Sigmoid colon (tissue), 4 donors: ENCODE data around the gene SULT4A1.

Experiments used
- EP300 ChIP-seq, 4 donors: sonication (generic); formaldehyde crosslinking; IDR thresholded peaks; one replicate each; pipeline ENCODE4 v1.6.1; 2017; ENCODE audit warnings: antibody characterized with exemption in 4 of 4
- POLR2A ChIP-seq, 2 donors: fragments of 450-650 bp; IDR thresholded peaks; one replicate each; pipeline ENCODE4 v1.6.1; 2016; ENCODE audit warnings: antibody characterized with exemption in 2 of 2, mild to moderate bottlenecking in 2 of 2, moderate library complexity in 2 of 2
- POLR2AphosphoS5 ChIP-seq, 4 donors: sonication (generic); formaldehyde crosslinking; IDR thresholded peaks; one replicate each; pipeline ENCODE4 v1.6.1; 2017; ENCODE audit warnings: antibody characterized with exemption in 4 of 4
- TF ChIP-seq, protein P1 (sequence below), 4 experiments: fragments of 450-650 bp in 3 of 4; fragments of 200-600 bp in 1 of 4; IDR thresholded peaks; one replicate each; pipeline ENCODE4 v1.5.1; 2016 to 2019; ENCODE audit warnings: antibody characterized with exemption in 4 of 4, mild to moderate bottlenecking in 3 of 4, moderate library complexity in 2 of 4

DNA sequence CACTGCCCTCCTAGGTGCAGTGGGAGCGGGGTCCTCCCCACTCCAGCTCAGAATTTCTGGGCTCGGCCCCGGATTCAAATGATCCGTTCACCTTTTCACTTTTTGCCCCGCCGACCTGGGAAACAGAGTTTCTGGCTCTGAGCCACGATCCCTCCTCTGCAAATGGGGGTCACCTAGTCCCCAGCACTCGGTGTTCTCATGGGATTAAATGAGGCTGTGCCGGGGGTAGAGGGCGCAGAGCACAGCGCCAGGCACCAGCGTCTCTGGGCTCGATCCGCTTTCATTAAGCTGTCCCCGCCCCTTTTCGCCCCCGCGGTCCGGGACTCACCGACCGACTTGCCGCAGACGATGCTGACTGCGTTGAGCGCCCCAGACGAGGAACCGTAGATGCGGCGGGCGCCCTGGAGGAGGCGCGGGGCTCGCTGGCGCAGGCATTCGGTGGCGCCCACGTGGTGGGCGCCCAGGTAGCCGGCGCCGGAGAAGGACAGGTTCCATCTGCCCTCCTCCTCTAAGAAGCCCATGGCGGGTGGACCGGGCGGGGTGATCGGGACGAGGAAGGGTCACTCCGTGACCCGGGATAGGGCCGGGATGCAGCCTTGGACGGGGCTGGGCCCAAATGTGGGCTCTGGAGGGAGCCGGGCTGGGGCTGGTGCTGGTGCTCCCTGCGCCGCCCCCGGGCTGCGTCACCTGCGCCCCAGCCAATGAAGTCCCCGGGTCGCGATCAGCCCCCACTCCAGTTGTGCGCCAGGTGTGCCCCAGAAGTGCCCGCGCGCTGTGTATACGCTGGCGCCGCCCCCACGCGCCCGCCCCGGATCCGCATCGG lies 29.3 kb upstream of the SULT4A1 start, which contains the start of gene PNPLA5:
- TF ChIP-seq, protein P1, sequence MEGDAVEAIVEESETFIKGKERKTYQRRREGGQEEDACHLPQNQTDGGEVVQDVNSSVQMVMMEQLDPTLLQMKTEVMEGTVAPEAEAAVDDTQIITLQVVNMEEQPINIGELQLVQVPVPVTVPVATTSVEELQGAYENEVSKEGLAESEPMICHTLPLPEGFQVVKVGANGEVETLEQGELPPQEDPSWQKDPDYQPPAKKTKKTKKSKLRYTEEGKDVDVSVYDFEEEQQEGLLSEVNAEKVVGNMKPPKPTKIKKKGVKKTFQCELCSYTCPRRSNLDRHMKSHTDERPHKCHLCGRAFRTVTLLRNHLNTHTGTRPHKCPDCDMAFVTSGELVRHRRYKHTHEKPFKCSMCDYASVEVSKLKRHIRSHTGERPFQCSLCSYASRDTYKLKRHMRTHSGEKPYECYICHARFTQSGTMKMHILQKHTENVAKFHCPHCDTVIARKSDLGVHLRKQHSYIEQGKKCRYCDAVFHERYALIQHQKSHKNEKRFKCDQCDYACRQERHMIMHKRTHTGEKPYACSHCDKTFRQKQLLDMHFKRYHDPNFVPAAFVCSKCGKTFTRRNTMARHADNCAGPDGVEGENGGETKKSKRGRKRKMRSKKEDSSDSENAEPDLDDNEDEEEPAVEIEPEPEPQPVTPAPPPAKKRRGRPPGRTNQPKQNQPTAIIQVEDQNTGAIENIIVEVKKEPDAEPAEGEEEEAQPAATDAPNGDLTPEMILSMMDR (IDR thresholded peaks at IDR 0.05) = no peak
- TF ChIP-seq POLR2A (IDR thresholded peaks at IDR 0.05) (no peak), POLR2AphosphoS5 (IDR thresholded peaks at IDR 0.05) (no peak), EP300 (IDR thresholded peaks at IDR 0.05) (no peak)
